ENCODE results near the gene LENEP. TPM values are rescaled to one million over a fixed set of nuclear protein-coding genes. Genes with fewer than 3 reads are reported as not detected.
A peak's percentile ranks its signal among the peaks of the same experiment; 100 is the strongest.

The LENEP gene
- total and polyA plus RNA-seq, 2 of the 8 experiments (the other 6 are each of a cell fraction or from before 2014, with no cell fraction given): 1.3 TPM; not detected in 1

- ChIA-PET POLR2A (ENCODE audit: partially characterized antibody) (interaction anchor here (0.7 to 18.6 kb wide), 15 partner anchors 8 to 240 kb away, joined by 3 to 662 read pairs (median 4); partner anchors contain the start of genes ADAM15, CKS1B, EFNA4 and FLAD1), CTCF (ENCODE audit: partially characterized antibody) (interaction anchor here (0.5 to 9.8 kb wide), 21 partner anchors 8 to 439 kb away, joined by 3 to 132 read pairs (median 5); partner anchors contain the start of genes FLAD1, LENEP, PMVK and SHC1)
- H3K9ac ChIP-seq (replicated peaks in 1 of 4; ENCODE audit: extremely low read depth in 1 of 4, low read depth in 3 of 4, low read length in 3 of 4): peak within 1 kb of the TSS; percentile 58 to 87 (median 82)
- no peak within 1 kb of the TSS; the same call in 1 of the 2 replicates for H2AK5ac ChIP-seq (ENCODE audit: low read depth, low read length)
- no peaks in the 10 kb centered on the region; a peak in 2 of 7 replicates for H3K27me3 ChIP-seq (replicated peaks in 1 of 4; ENCODE audit: control insufficient read depth in 3 of 4, extremely low read depth in 1 of 4, insufficient read depth in 3 of 4, low read length in 3 of 4)
- no peak within 1 kb of the TSS for H2BK120ac ChIP-seq (replicated peaks; ENCODE audit: low read depth, low read length)
- H2BK5ac ChIP-seq (ENCODE audit: low read depth, low read length): peak within 1 kb of the TSS; percentile 48; the same call in 1 of the 2 replicates
- no peak within 1 kb of the TSS for H4K91ac ChIP-seq (replicated peaks; ENCODE audit: insufficient read length, low read length)
- H3K14ac ChIP-seq (ENCODE audit: insufficient read length): no peak within 1 kb of the TSS
- peaks cover 1 to 10% of the 10 kb centered on the region in 2 experiments for H4K20me1 ChIP-seq (replicated peaks in 1 of 2; ENCODE audit: control insufficient read depth in 1 of 2, insufficient read depth in 2 of 2, low read length in 2 of 2)
- peaks cover 0 to 15% of the 10 kb centered on the region in 2 experiments for H3K79me2 ChIP-seq (ENCODE audit: control insufficient read depth in 1 of 2, insufficient read depth in 2 of 2, low read length in 2 of 2)
- H3K27ac ChIP-seq (ENCODE audit: low read depth, low read length): peak within 1 kb of the TSS; percentile 95
- peaks cover 10% of the 10 kb centered on the region for H3K79me1 ChIP-seq (ENCODE audit: low read depth, low read length)
- H3K23me2 ChIP-seq (ENCODE audit: low read depth, low read length): peaks cover 5% of the 10 kb centered on the region
- peak within 1 kb of the TSS; percentile 90; the same call in 1 of the 2 replicates for H4K8ac ChIP-seq (ENCODE audit: extremely low read depth, insufficient read depth, low read length)
- H3K9me3 ChIP-seq (ENCODE audit: insufficient read depth in 2 of 2, low read depth in 1 of 2, low read length in 1 of 2): no peaks in the 10 kb centered on the region
- peaks cover 4 to 28% (median 9%) of the 10 kb centered on the region in 4 experiments for H3K4me1 ChIP-seq (replicated peaks in 1 of 4; ENCODE audit: control insufficient read depth in 3 of 4, insufficient read depth in 4 of 4, low read length in 3 of 4)
- DNase-seq (ENCODE audit: low read depth in 1 of 2, low spot score in 2 of 2) (peak in 1 of 2 experiments; percentile 90), FAIRE-seq (peak; percentile 96)
- H2BK12ac ChIP-seq (ENCODE audit: low read depth, low read length): peak within 1 kb of the TSS; percentile 69; the same call in 1 of the 2 replicates
- no peak within 1 kb of the TSS for H3K4ac ChIP-seq (replicated peaks; ENCODE audit: insufficient read length, low read depth, low read length)
- no peak within 1 kb of the TSS for H2BK20ac ChIP-seq (ENCODE audit: low read length)
- peaks cover 3 to 6% (median 5%) of the 10 kb centered on the region in 4 experiments; a peak in 5 of 8 replicates for H3K36me3 ChIP-seq (ENCODE audit: control insufficient read depth in 2 of 4, insufficient read depth in 4 of 4, low read length in 3 of 4)
- H3K56ac ChIP-seq (replicated peaks; ENCODE audit: insufficient read length, low read depth, low read length): peak within 1 kb of the TSS; percentile 14
- 1% methylated on average over 16 of the region's 18 CpGs; no CpG with 5 or more reads in 1 of the 2 experiments for whole genome bisulfite sequencing, 2 experiments (ENCODE audit: extremely low coverage in 1 of 2, insufficient coverage in 1 of 2, insufficient read length in 1 of 2, insufficient replicate concordance in 2 of 2, low coverage in 1 of 2, low lambda C conversion rate in 2 of 2, missing lambda C conversion rate in 1 of 2)
- peak within 1 kb of the TSS; percentile 92 to 93 for H3K4me2 ChIP-seq (ENCODE audit: insufficient read depth in 1 of 2, low read depth in 2 of 2, low read length in 2 of 2)
- peak within 1 kb of the TSS; percentile 60 to 77 (median 66); a peak in 7 of 8 replicates for H3K4me3 ChIP-seq (ENCODE audit: extremely low read depth in 1 of 4, insufficient read depth in 2 of 4, low read depth in 3 of 4, low read length in 4 of 4)
- H3K23ac ChIP-seq (ENCODE audit: insufficient read length): no peak within 1 kb of the TSS
- H2AFZ ChIP-seq (ENCODE audit: low read length): peak within 1 kb of the TSS; percentile 92
- H4K5ac ChIP-seq (ENCODE audit: insufficient read length, low read depth, low read length): no peak within 1 kb of the TSS
- H2BK15ac ChIP-seq (ENCODE audit: low read length): no peak within 1 kb of the TSS
- peak within 1 kb of the TSS; percentile 62; the same call in 1 of the 2 replicates for H3K18ac ChIP-seq (ENCODE audit: extremely low read depth, low read length)
- TF ChIP-seq SP1 (IDR thresholded peaks at IDR 0.05; ENCODE audit: low read depth, low read length) (peak; percentile 87), SP2 (IDR thresholded peaks at IDR 0.05; ENCODE audit: low read length) (peak; percentile 28; the same call in 1 of the 2 replicates), SIN3A (conservative IDR thresholded peaks at IDR 0.05 in 1 of 2, IDR thresholded peaks at IDR 0.05 in 1 of 2; ENCODE audit: low read depth in 1 of 2, low read length in 2 of 2) (peak in 1 of 2 experiments; percentile 36; a peak in 1 of 4 replicates), EGR1 (IDR thresholded peaks at IDR 0.05; ENCODE audit: borderline replicate concordance, low read depth, low read length) (no peak), FOSL1 (IDR thresholded peaks at IDR 0.05; ENCODE audit: insufficient read depth, low read depth, low read length) (no peak), PHF8 (conservative IDR thresholded peaks at IDR 0.05; ENCODE audit: low read depth, low read length) (peak; percentile 33; the same call in 1 of the 2 replicates), SIRT6 (IDR thresholded peaks at IDR 0.05; ENCODE audit: low read length) (no peak)
- TF ChIP-seq, protein P1, sequence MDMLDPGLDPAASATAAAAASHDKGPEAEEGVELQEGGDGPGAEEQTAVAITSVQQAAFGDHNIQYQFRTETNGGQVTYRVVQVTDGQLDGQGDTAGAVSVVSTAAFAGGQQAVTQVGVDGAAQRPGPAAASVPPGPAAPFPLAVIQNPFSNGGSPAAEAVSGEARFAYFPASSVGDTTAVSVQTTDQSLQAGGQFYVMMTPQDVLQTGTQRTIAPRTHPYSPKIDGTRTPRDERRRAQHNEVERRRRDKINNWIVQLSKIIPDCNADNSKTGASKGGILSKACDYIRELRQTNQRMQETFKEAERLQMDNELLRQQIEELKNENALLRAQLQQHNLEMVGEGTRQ (IDR thresholded peaks at IDR 0.05; ENCODE audit: low read length): peak; percentile 74
Observed at GRCh38 chr1:154955718-154956543, 37.5 kb upstream of the LENEP start, which contains the start of gene PBXIP1. PBXIP1 (minus strand) TSS chr1:154956099; CDS start chr1:154953721, 2,378 bp downstream.
